GM12873 (cell line): ENCODE results near the gene TENT5A.

ENCODE experiments used
- TF ChIP-seq, protein P1 (sequence below): IDR thresholded peaks from 2 replicates; pipeline ENCODE4 v1.5.1; 2012; ENCODE audit warnings: low read depth, mild to moderate bottlenecking, moderate library complexity, low read length, control low read depth; ENCODE audit not compliant: insufficient read depth; ENCODE audit errors: missing control alignments

Gene TENT5A

DNA sequence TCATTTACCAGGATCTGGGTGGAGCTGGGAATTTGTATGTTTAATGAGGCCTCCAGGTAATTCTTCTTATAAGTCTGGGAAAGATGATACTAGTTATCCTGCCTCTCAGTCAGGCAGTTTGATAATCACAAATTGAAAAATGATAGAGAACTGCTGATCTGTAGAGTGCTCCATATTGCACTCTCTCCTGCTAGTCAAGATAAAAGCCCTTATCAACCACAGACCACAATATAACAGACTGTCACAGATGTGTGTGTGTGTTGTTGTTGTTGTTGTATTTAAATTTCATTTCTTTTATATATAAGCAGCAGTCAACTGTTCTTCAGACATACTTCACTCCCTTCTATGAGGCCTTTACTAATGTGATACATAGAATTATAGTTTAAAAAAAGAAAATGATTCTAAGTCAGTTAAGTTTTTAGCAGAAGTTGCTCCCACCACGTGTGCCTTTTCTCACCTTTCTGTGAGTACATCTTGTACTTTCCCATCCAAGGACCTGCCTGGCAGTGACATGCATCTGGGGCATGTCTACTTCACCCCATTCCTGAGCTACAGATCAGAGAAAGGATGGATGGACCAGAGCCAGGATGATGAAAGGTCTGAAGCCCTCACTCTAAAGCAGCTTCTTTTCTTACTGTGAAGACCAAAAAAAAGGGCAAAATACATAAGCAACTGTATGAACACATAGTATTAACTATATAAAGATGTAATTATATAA, 29.8 kb downstream of the TENT5A start:
- TF ChIP-seq, protein P1, sequence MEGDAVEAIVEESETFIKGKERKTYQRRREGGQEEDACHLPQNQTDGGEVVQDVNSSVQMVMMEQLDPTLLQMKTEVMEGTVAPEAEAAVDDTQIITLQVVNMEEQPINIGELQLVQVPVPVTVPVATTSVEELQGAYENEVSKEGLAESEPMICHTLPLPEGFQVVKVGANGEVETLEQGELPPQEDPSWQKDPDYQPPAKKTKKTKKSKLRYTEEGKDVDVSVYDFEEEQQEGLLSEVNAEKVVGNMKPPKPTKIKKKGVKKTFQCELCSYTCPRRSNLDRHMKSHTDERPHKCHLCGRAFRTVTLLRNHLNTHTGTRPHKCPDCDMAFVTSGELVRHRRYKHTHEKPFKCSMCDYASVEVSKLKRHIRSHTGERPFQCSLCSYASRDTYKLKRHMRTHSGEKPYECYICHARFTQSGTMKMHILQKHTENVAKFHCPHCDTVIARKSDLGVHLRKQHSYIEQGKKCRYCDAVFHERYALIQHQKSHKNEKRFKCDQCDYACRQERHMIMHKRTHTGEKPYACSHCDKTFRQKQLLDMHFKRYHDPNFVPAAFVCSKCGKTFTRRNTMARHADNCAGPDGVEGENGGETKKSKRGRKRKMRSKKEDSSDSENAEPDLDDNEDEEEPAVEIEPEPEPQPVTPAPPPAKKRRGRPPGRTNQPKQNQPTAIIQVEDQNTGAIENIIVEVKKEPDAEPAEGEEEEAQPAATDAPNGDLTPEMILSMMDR, result no peak

DNA sequence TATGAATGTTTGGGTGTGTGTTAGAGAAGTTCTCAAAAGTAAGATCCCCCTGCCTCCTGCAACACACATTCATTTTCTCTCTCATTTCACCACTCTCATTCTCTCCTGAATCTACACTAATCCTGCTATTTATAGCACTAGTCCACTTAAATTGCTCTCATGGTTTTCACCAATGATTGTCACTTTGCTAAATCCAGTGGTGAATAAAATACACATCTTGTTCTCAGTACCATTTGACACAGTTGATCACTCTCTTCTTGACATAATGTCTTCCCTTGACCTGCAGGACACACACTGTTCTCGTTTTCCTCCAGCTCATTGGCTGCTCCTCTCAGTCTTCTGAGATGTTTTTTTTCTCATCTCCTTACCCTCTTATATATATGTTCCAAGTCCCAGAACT, 32.1 kb downstream of the TENT5A start:
- TF ChIP-seq, protein P1, result no peak

DNA sequence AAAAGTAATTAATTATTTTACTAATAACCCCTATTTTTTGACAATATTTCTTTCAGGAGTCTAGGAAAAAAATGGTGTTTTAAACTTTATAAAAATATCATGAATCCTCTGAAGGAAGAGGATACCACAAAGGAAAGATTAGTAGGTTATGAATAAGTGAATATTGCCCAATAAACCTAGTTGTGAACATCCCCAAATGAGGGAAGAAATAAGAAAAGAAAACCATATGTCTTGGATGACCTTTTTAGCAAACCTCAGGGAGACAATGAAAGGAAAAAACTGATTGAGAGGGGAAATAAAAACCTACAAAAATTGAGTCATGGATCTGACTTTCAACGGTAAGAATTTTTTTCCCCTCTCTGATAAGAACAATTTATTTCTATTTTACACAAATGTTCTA, 34.4 kb downstream of the TENT5A start:
- TF ChIP-seq, protein P1, result no peak

DNA sequence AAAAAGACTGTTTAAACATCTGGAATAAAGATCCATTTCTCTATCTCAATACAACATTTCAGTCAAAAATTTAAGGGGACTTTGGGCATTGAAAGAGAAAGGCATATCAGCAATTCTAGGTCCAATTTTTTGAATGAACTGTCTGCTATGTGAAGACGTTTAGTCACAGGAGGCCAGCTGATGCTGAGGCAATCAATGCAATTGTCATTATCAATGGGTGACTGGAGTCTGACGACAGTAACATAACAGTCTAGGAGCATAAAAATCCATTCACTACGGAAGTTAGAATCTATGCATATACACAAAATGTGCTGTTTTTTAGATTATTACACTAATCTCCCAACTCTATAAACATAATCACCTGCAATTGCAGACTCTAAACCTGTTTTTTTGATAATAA, 37.8 kb downstream of the TENT5A start:
- TF ChIP-seq, protein P1, result no peak

DNA sequence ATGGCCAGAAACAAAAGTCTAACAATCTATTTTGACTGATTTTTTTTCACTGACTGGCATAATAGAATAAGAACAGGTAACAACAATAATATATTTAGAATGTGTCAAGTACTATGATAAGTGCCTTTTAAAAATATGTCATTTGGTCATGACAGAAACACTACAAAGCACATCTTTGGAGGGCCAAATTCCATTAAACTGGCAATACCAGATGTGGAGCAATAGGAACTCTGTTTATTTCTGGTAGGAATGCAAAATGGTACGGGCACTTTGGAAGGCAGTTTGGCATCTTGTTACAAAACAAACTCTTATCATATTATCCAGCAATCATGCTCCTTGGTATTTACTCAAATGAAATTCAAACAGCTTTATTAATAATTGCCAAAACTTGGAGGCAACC, 39.3 kb downstream of the TENT5A start:
- TF ChIP-seq, protein P1, result no peak

DNA sequence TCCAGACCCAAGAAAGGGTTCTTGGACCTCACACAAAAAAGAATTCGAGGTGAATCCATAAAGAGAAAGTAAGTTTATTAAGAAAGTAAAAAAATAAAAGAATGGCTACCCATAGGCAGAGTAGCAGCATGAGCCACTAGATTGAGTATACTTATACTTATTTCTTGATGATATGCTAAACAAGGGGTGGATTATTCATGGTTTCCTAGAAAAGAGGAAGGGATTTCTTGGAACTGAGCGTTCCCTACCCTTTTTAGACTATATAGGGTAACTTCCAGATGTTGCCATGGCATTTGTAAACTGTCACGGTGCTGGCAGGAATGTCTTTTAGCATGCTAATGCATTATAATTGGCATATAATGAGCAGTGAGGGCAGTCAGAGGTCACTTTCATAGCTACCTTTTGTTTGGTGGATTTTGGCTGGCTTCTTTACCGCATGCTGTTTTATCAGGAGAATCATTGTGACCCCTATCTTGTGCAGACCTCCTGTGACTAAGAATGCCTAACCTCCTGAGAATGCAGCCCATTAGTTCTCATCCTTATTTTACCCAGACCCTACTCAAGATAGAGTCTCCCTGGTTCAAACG, 44.3 kb downstream of the TENT5A start:
- TF ChIP-seq, protein P1, result no peak

DNA sequence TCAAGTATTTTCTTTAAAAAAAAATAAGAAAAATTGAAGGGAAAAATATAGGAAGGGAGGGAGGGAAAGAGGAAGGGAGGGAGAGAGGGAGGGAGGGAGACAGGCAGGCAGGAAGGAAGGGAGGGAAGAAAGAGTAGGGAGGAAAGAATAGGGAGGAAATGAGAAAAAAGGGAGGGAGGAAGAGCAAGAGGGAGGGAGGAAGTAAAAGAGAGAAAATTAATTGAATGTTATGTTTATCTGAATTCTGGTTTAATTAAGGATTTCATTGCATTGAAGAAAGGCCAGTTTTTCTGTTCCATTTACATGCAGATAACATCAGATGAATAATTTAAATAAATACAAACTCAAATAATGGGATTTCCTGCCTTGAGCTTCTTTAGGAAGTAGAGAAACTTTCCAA, 47.8 kb downstream of the TENT5A start:
- TF ChIP-seq, protein P1, result no peak
